KOPT-K1 (cell line): ENCODE results near the gene RPS6KA5.
A peak's percentile ranks its signal among the peaks of the same experiment; 100 is the strongest.
"Not testable (repeated sequence)": the region's sequence is repeated elsewhere in the genome, so short reads cannot be mapped to it uniquely, and the experiment has no call there.

ENCODE experiments used
- H3K27ac ChIP-seq: fragments of 200-600 bp; sonication (generic); 2 replicates; pipeline ENCODE4 v1.5.1; 2016; ENCODE audit warnings: antibody characterized with exemption, mild to moderate bottlenecking, low read depth, low read length; ENCODE audit not compliant: poor library complexity, severe bottlenecking
- H3K36me3 ChIP-seq: fragments of 200-600 bp; sonication (generic); 2 replicates; pipeline ENCODE4 v1.5.1; 2017; ENCODE audit warnings: antibody characterized with exemption, mild to moderate bottlenecking, low read length, moderate library complexity; ENCODE audit not compliant: insufficient read depth
- H3K9me3 ChIP-seq: fragments of 200-600 bp; sonication (generic); 2 replicates; pipeline ENCODE4 v1.5.1; 2017; ENCODE audit warnings: antibody characterized with exemption, low read length, mild to moderate bottlenecking; ENCODE audit not compliant: insufficient read depth, poor library complexity, severe bottlenecking

Gene RPS6KA5

DNA sequence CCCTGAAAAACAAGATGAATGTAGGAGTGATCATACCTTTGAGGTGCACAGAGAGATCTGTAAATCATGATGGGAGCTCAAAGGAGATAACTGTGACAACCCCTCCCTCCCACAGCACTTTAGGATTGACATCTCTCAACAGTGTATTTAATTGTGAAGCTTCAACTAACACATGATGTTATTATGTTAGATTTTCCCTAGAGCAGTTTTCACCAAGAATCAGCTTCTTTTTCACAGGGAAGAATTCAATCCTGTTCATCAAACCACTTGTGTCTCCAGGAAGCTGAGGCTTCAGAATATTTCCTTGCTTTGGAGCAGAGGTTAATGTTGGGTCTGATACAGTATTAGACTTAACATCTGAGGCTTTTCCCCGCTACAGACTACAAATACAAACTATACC, 11.8 kb downstream of the RPS6KA5 start:
- Histone ChIP-seq H3K27ac (no peak overlapping the region), H3K36me3 (no peaks in the 10 kb centered on the region), H3K9me3 (no peaks in the 10 kb centered on the region)

DNA sequence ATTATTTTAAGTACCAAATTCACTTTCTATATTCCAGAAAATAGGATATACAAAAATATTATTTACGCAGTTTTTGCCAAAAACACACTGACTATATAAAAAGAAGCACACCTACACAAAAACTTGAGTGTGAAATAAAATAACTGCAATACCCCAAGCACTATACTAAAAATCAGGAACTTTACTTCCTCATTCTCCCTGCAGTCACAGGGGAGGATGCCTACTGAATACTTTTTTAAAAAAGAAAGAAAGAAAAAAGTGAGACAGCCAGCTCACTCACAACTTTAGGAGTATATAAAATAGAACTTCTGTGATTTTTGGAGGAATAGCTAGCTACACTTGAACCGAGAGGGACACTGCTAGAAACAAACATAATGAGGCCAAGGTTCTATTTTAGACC, 12.2 kb downstream of the RPS6KA5 start:
- Histone ChIP-seq H3K36me3 (no peaks in the 10 kb centered on the region), H3K9me3 (no peaks in the 10 kb centered on the region), H3K27ac (no peak overlapping the region)

DNA sequence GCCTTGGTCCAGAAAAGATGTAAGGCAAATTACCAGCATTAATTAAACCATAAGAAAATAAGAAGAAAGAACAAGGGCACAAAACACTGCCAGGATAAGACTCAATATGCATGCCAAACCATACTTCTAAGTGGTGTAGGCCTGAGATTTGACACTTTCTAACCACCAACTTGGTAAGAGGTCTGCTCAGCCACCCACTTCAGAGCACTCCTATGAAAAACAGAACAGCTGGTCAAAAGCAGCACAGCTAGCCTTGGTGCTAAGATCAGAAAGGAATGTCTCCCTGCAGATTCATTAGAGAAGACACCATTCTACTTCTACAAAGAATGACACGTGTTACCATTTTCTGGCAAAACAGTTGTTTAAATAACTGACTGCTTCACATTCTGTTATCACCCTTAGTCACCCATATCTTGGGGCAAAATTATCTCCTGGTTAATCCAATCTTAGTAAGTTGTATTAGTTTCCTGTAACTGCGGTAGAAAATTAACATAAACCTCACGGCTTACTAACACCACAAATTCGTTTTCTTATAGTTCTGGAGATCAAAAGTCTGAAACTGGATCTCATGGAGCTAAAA, 13.2 kb downstream of the RPS6KA5 start:
- Histone ChIP-seq H3K27ac (no peak overlapping the region), H3K9me3 (no peaks in the 10 kb centered on the region), H3K36me3 (no peaks in the 10 kb centered on the region)

DNA sequence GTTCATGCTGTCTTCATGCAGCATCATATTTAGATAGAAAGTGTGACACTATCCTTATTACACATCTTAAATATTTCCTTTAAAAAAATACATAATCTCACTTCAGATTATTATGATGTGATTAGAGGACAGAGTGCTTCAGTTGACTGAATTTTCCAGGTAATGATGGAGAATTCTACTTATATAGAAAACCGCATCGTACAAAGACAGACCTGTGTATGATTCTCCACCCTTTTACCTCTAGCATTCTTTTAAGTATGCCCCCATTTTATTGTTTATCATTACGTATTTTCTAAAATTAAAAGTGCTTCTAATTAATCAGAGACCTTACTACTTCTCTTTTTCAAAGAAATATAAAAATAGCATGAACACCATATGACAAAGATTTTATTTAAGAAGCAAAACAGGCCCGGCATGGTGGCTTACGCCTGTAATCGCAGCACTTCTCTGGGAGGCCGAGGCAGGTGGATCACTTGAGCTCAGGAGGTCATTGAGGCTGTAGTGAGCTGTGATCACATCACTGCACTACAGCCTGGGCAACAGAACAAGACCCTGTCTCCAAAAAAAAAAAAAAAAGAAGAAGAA, 13.9 kb downstream of the RPS6KA5 start:
- Histone ChIP-seq H3K36me3 (no peaks in the 10 kb centered on the region), H3K27ac (no peak overlapping the region), H3K9me3 (no peaks in the 10 kb centered on the region)

DNA sequence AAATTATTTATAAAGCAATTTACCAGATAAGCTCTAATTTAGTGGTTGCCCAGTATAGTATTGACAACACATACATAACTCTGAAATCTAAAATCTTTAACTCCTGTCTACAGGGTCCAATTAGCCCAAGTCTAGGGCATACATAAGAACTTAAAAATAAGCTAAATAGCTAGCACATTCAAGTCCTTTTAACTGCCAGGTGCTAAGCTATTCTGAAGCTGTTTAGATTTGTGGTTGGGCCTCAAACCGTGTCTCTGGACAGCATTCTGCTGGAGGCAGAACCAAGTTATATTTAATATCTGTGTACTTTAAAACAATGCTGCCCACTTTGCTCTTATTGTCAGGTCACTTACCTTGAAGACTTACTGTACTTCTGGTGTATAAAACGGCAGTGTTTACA, 19.0 kb downstream of the RPS6KA5 start:
- Histone ChIP-seq H3K27ac (no peak overlapping the region), H3K9me3 (no peaks in the 10 kb centered on the region), H3K36me3 (no peaks in the 10 kb centered on the region)

DNA sequence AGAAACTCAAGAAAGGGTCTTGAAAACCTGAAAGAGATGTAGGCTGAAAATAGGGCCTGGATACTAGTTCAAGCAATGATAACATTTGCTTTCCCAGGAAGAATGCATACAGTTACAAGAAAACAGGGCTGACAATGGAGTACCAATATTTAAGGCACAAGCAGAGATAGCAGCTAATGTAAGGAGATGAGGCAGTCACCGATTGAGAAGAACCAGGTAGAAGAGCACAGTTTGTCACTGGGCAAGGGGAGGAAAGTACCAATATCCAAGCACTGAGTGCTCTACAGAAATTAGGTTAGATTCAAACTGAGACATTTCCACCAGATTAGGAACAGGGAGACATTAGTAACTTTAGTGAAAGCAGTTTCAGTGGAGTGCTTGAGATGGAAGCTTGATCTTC, 19.9 kb downstream of the RPS6KA5 start:
- Histone ChIP-seq H3K36me3 (no peaks in the 10 kb centered on the region), H3K27ac (no peak overlapping the region), H3K9me3 (no peaks in the 10 kb centered on the region)

DNA sequence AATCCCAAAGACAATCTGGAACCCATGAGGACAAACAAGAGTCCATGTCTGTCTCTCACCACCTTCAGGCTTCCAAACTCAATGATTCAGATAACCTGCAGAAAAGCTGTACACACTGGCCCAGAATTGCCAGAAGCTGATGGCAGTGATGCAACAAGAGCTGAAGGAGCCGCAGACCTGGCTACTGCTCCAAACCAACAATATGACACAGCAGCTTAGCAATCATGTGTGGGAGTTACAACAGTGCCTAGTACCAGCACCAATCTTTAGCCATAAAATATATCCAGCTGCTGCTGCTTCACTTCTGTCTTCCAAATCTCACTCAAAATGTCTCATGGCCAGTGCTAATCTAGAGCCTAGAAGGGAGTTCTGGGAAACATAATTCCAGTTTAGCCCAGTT, 22.0 kb downstream of the RPS6KA5 start:
- no peak overlapping the region for H3K27ac ChIP-seq
- H3K9me3 ChIP-seq: no peaks in the 10 kb centered on the region
- no peaks in the 10 kb centered on the region for H3K36me3 ChIP-seq

DNA sequence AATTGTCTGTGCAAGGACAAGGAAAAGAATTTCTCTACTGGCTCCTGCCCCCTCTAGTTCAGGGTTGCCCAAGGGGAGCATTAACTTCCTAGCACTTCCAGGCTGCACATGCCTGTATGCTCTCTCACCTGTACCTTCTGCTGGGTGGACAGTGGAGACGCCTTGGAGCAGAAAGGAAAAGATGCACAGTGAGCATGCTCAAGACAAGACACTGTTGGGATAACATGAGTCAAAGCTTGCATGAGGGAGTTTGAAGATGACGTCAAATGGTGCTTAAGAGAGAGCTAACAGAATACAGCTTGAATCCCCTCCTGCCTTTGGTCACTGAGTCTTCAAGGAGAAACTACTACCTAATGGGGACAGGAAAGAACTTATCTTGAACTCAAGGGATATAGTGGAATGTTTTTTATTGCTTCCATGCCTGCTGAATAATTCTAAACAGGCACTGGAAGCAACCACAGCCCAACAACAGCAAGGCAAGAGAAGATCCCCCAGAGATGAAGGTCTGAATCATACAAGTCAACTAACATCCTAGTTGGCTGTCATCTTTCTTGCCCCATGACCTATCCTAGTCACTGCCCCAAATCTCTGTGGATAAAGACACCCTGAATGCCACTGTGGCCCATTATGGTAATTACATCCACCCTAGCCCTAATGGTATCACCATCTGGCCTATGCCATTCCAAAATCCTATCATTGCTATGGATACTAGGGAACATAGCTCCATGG, 23.5 kb downstream of the RPS6KA5 start:
- no peaks in the 10 kb centered on the region for H3K9me3 ChIP-seq
- no peak overlapping the region for H3K27ac ChIP-seq
- H3K36me3 ChIP-seq: no peaks in the 10 kb centered on the region

DNA sequence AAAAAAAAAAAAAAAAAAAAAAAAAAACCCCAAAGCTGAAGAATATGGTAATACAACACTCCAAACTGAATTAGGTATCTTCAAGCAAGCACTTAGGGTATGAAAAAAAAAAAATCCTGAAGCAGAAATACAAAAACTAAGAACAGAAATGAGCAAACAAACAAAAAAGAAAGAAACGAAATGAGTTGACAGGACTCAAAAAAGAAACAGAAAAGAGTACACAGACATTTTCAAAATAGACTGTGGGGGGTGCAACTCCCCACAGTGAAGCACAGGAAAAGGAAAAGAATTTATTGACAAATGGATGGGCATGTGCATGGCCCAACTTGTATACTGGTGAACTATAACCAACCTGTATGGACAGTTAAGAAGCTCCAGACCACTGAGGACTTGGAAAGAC, 24.6 kb downstream of the RPS6KA5 start:
- Histone ChIP-seq H3K27ac (no peak overlapping the region), H3K36me3 (no peaks in the 10 kb centered on the region), H3K9me3 (no peaks in the 10 kb centered on the region)

DNA sequence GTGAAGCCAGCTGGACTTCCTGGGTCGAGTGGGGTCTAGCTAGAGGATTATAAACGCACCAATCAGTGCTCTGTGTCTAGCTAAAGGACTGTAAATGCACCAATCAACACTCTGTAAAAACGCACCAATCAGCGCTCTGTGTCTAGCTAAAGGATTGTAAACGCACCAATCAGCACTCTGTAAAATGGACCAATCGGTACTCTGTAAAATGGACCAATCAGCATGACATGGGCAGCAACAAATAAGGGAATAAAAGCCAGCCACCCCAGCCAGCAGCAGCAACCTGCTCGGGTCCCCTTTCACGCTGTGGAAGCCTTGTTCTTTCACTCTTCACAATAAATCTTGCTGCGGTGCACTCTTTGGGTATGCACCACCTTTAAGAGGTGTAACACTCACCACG, 26.1 kb downstream of the RPS6KA5 start:
- H3K36me3 ChIP-seq, H3K27ac ChIP-seq, H3K9me3 ChIP-seq: not testable (repeated sequence)

DNA sequence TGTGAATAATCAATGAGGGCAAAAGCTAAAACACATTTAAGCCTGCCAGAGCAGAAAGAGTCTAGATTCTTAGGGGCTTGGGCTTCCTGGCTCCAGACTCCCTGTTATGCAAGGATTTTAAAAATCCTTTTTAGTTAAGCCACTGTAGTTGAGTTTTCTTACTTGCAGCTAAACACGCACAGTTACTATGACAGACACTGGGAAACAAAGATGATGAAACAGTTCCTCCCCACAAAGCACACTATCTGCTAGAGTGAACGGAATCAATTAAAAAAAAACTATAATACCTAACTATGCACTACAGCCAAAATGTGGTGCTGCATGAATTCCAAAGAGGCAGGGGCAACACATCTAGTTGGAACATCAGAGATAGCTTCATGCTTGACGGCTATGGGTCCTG, 28.2 kb downstream of the RPS6KA5 start:
- Histone ChIP-seq H3K27ac (no peak overlapping the region), H3K36me3 (no peaks in the 10 kb centered on the region), H3K9me3 (no peaks in the 10 kb centered on the region)

DNA sequence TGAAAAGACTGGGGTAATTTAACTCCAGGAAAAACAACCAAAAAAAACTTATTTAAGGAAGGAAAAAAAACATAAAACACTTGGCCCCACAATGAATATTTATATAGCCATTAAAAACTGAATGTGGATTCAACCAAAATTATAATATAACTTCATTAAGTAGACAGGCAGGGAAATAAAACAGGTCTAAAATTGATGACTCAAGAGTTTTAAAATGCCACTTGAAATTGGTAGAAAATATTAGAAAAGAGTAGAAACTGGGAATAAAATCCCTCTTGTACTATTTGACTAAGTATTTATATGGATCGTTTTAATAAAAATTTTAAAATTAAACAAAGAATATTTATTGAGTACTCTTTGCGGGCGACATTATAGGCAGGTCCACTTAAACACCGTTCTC, 28.8 kb downstream of the RPS6KA5 start:
- no peak overlapping the region for H3K27ac ChIP-seq
- no peaks in the 10 kb centered on the region for H3K36me3 ChIP-seq

DNA sequence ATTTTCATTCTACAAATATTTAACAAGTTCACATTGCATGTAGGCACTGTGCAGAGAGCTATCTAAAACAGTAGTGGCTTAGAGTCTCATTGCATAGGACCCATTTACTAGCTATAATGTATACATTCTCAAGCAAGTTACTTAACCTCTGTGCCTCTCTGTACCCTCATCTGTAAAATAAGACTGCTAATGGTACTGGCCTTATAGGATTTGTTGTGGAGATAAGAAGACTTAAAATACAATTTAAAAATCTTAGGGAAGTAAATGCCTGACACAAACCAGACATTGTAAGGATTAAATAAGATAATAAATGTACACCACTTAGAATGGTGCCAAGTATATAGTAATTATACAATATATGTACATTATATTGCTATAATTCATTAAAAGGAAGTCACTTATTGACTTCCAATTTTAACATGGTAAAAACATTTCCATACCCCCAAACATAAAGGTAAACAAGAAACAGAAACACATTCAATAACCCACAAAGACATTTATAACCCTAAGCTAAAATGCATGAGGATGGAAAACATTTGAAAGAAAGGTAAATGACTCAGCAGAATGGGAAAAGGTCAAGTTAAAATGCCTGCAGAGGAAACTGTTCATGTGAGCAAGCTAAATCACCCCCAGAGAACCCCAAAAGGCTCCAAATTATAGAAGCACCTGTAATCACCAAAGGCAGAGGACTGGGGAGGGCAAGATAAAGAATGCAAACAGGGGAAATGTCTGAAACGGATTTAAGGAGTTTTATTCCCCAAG, 30.8 kb downstream of the RPS6KA5 start:
- H3K9me3 ChIP-seq: no peaks in the 10 kb centered on the region
- H3K36me3 ChIP-seq: no peaks in the 10 kb centered on the region
- no peak overlapping the region for H3K27ac ChIP-seq

More for the DNA sequence above, 28.8 kb downstream of the RPS6KA5 start:
- no peaks in the 10 kb centered on the region for H3K9me3 ChIP-seq

DNA sequence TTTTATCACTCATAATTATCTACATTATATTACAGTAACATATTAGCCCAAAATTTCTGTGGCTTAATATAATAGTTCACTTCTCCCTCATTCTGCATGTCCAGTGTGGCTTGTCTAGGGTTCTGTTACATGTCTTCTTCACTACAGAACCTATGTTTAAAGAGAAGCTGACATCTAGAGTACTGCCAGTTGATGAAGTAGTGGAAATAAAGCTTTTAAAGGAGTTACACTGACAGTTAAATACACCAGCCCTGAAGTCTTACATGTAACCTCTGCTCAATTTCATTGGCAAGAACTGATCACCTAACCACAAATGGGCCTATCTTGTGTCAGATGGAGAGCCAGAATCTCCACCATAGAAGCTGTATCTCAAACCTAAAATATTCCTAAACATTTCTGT, 32.9 kb downstream of the RPS6KA5 start:
- Histone ChIP-seq H3K27ac (no peak overlapping the region), H3K9me3 (no peaks in the 10 kb centered on the region), H3K36me3 (no peaks in the 10 kb centered on the region)

DNA sequence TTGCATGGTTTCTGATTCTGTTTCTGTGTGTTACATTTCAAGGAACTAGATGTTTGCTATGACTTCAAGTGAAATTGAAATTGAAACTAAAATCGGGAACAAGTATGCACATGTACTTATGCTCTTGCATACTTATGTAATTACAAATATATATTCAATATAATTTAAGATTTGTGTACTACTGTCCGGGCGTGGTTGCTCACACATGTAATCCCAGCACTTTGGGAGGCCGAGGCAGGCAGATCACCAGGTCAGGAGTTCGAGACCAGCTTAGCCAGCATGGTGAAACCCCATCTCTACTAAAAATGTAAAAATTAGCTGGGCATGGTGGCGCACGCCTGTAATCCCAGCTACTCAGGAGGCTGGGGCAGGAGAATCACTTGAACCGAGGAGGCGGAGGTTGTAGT, 37.8 kb downstream of the RPS6KA5 start:
- peak overlapping the region; percentile 65 for H3K27ac ChIP-seq
- H3K36me3 ChIP-seq, H3K9me3 ChIP-seq: not testable (repeated sequence)
